ENCODE data around the gene FAM20C. TPM values are rescaled to one million over a fixed set of nuclear protein-coding genes. Genes with fewer than 3 reads are reported as not detected.

FAM20C gene
- total RNA-seq, 4 donors from 2014 or later = 41.9 to 87.5 (median 73.6) TPM

GRCh38 chr7:256461-256940, 64.1 kb downstream of the FAM20C start:
- H3K4me1 ChIP-seq = no peaks in the 10 kb centered on the region
- H3K27me3 ChIP-seq = no peaks in the 10 kb centered on the region
- H3K27ac ChIP-seq = no peak overlapping the region
- no peak for TF ChIP-seq EP300 (IDR thresholded peaks at IDR 0.05)
- no peak for TF ChIP-seq CTCF (IDR thresholded peaks at IDR 0.05)
- no peak for TF ChIP-seq POLR2AphosphoS5 (IDR thresholded peaks at IDR 0.05)
- no peak for TF ChIP-seq POLR2A (IDR thresholded peaks at IDR 0.05)
- no peak overlapping the region for H3K4me3 ChIP-seq
- H3K36me3 ChIP-seq = peaks cover 0 to 100% of the 10 kb centered on the region in 2 donors
- no peaks in the 10 kb centered on the region for H3K9me3 ChIP-seq
- ATAC-seq = no peak
- WGBS, 2 donors (ENCODE audit: low coverage in 1 of 2) = 98% methylated on average over 10 of the region's 38 CpGs; no CpG with 5 or more reads in 1 of the 2 donors

- WGBS, 2 donors (ENCODE audit: low coverage in 1 of 2) = 88 to 100% methylated on average over 1 to 4 of the region's 29 CpGs
- no peaks in the 10 kb centered on the region for H3K27me3 ChIP-seq
- TF ChIP-seq CTCF (IDR thresholded peaks at IDR 0.05) = no peak
- TF ChIP-seq POLR2A (IDR thresholded peaks at IDR 0.05) = no peak
- peaks cover 0 to 100% of the 10 kb centered on the region in 2 donors for H3K36me3 ChIP-seq
- H3K9me3 ChIP-seq = peaks cover 0 to 5% (median 0%) of the 10 kb centered on the region in 3 donors
- ATAC-seq = no peak
- no peaks in the 10 kb centered on the region for H3K4me1 ChIP-seq
- no peak overlapping the region for H3K27ac ChIP-seq
- H3K4me3 ChIP-seq = no peak overlapping the region
Measured at GRCh38 chr7:256981-257646, 64.7 kb downstream of the FAM20C start.

- H3K27me3 ChIP-seq = no peaks in the 10 kb centered on the region
- no peak for ATAC-seq
- no peak overlapping the region for H3K27ac ChIP-seq
- 56% methylated on average over 3 of the region's 5 CpGs; no CpG with 5 or more reads in 1 of the 2 donors for WGBS, 2 donors (ENCODE audit: low coverage in 1 of 2)
- peaks cover 0 to 10% (median 0%) of the 10 kb centered on the region in 3 donors for H3K9me3 ChIP-seq
- H3K4me3 ChIP-seq = no peak overlapping the region
- peaks cover 0 to 96% of the 10 kb centered on the region in 2 donors for H3K36me3 ChIP-seq
- no peaks in the 10 kb centered on the region for H3K4me1 ChIP-seq
- TF ChIP-seq CTCF (IDR thresholded peaks at IDR 0.05) (no peak), POLR2A (IDR thresholded peaks at IDR 0.05) (no peak), POLR2AphosphoS5 (IDR thresholded peaks at IDR 0.05) (no peak)
Measured at GRCh38 chr7:257647-257992, 65.2 kb downstream of the FAM20C start.

- ATAC-seq = no peak
Measured at GRCh38 chr7:258476-259190, 66.3 kb downstream of the FAM20C start.

GRCh38 chr7:259191-259505, 66.8 kb downstream of the FAM20C start:
- no peaks in the 10 kb centered on the region for H3K27me3 ChIP-seq
- peaks cover 0 to 81% of the 10 kb centered on the region in 2 donors for H3K36me3 ChIP-seq
- H3K4me1 ChIP-seq = no peaks in the 10 kb centered on the region
- TF ChIP-seq EP300 (IDR thresholded peaks at IDR 0.05) (no peak), POLR2A (IDR thresholded peaks at IDR 0.05) (no peak), CTCF (IDR thresholded peaks at IDR 0.05) (no peak), POLR2AphosphoS5 (IDR thresholded peaks at IDR 0.05) (no peak)
- no peak overlapping the region for H3K4me3 ChIP-seq
- no peak overlapping the region for H3K27ac ChIP-seq
- ATAC-seq = no peak
- H3K9me3 ChIP-seq = peaks cover 0 to 23% (median 0%) of the 10 kb centered on the region in 3 donors
- WGBS, 2 donors (ENCODE audit: low coverage in 1 of 2) = 91 to 100% methylated on average over 4 to 5 of the region's 15 CpGs

More at GRCh38 chr7:258476-259190, 66.3 kb downstream of the FAM20C start:
- TF ChIP-seq POLR2AphosphoS5 (IDR thresholded peaks at IDR 0.05) (peak; percentile 3), POLR2A (IDR thresholded peaks at IDR 0.05) (no peak)
- H3K27ac ChIP-seq = no peak overlapping the region
- H3K36me3 ChIP-seq = peaks cover 0 to 86% of the 10 kb centered on the region in 2 donors
- no peak overlapping the region for H3K4me3 ChIP-seq
- 91 to 100% methylated on average over 2 to 11 of the region's 31 CpGs for WGBS, 2 donors (ENCODE audit: low coverage in 1 of 2)
- no peaks in the 10 kb centered on the region for H3K4me1 ChIP-seq
- no peaks in the 10 kb centered on the region for H3K27me3 ChIP-seq
- peaks cover 0 to 20% (median 0%) of the 10 kb centered on the region in 3 donors for H3K9me3 ChIP-seq

All from gastroesophageal sphincter (tissue), 4 donors.